Astrocyte (in vitro differentiated cells and primary cell): Measurements from ENCODE around the gene GALNT17.

ENCODE experiments used
- CTCF ChIP-seq: IDR thresholded peaks from 2 replicates; pipeline ENCODE4 v1.5.1; 2011; ENCODE audit warnings: low read depth, mild to moderate bottlenecking, inconsistent platforms, low read length, moderate library complexity; ENCODE audit not compliant: insufficient read depth
- EZH2 ChIP-seq: IDR thresholded peaks from 2 replicates; pipeline ENCODE4 v1.6.1; 2012; ENCODE audit warnings: mild to moderate bottlenecking, low read length, inconsistent platforms; ENCODE audit not compliant: insufficient read depth

DNA sequence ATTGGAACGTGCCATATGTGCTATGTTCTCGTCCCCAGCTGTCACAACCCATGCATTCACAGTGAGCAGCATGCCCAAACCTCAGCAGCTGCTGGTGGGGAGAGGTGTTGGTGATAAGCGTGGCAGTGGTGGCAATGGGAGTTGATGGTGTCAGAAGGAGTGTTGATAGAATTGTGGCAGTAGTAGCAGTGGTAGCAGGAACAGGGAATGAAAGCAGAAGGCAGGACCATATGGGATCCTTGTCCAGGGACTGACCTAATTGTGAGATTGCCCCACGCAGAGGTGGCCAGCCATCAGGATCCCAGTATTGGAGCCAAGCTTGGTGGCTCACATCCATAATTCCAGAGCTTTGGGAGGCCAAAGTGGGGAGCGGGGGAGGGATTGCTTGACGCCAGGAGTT is 276.3 kb downstream of the GALNT17 start:
- TF ChIP-seq EZH2 = no peak
- TF ChIP-seq CTCF = no peak
